ENCODE results near the gene UBXN7.
"Not testable (repeated sequence)": the region's sequence is repeated elsewhere in the genome, so short reads cannot be mapped to it uniquely, and the experiment has no call there.

Gene UBXN7

DNA sequence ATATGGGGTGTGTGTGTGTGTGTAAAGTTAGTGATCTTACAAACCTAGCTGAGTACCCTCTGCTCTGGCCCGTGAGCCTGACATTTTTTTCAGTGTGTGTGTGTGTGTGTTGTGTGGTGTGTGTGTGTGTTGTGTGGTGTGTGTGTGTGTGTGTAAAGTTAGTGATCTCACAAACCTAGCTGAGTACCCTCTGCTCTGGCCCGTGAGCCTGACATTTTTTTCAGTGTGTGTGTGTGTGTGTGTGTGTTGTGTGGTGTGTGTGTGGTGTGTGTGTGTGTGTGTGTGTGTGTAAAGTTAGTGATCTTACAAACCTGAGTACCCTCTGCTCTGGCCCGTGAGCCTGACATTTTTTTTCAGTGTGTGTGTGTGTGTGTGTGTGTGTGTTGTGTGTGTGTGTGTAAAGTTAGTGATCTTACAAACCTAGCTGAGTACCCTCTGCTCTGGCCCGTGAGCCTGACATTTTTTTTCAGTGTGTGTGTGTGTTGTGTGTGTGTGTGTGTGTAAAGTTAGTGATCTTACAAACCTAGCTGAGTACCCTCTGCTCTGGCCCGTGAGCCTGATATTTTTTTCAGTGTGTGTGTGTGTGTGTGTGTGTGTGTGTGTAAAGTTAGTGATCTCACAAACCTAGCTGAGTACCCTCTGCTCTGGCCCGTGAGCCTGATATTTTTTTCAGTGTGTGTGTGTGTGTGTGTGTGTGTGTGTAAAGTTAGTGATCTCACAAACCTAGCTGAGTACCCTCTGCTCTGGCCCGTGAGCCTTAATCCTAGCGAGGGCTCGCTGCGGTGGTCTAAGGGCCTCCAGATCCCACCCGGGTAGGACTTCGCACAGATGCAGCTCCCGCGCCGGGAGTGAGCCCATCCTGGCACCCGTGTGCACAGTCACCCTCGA is 115.2 kb downstream of the UBXN7 start:
- H3K27me3 ChIP-seq (ENCODE audit: control insufficient read depth, insufficient read depth, low read length); H3K4me1 ChIP-seq (ENCODE audit: control insufficient read depth, insufficient read depth, low read length); H3K36me3 ChIP-seq (ENCODE audit: control insufficient read depth, insufficient read depth, low read length); H3K9me3 ChIP-seq (ENCODE audit: control insufficient read depth, insufficient read depth, low read depth, low read length): not testable (repeated sequence)
- peak overlapping the region; percentile 99 for H3K4me3 ChIP-seq (ENCODE audit: low read depth, low read length)
- H3K9ac ChIP-seq (ENCODE audit: low read length) = peak overlapping the region; percentile 98
- peak overlapping the region; percentile 76; the same call in 1 of the 2 replicates for H3K27ac ChIP-seq (ENCODE audit: low read depth, low read length)

DNA sequence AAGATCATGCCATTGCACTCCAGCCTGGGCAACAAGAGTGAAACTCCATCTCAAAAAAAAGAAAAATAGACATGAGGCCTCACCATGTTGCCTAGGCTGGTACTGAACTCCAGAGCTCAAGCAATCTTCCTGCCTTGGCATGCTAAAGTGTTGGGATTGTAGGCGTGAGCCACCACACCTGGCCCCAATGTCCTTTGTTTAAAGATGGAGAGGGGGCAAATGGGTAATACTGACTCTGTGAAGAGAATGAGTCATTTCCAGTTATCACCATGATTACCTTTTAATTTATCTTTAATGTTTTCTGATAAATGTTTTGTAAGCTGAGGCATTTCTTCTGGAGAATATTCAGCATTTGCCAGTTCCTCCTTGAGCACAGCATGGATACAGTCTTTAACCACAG is 116.4 kb downstream of the UBXN7 start:
- H3K27ac ChIP-seq (ENCODE audit: low read depth, low read length) = no peak overlapping the region
- no peak overlapping the region for H3K4me3 ChIP-seq (ENCODE audit: low read depth, low read length)
- no peaks in the 10 kb centered on the region for H3K9me3 ChIP-seq (ENCODE audit: control insufficient read depth, insufficient read depth, low read depth, low read length)
- H3K9ac ChIP-seq (ENCODE audit: low read length) = no peak overlapping the region
- H3K4me1 ChIP-seq (ENCODE audit: control insufficient read depth, insufficient read depth, low read length) = peaks cover 3% of the 10 kb centered on the region; the same call in 1 of the 2 replicates
- H3K27me3 ChIP-seq (ENCODE audit: control insufficient read depth, insufficient read depth, low read length) = no peaks in the 10 kb centered on the region
- H3K36me3 ChIP-seq (ENCODE audit: control insufficient read depth, insufficient read depth, low read length) = no peaks in the 10 kb centered on the region; the same call in 1 of the 2 replicates

DNA sequence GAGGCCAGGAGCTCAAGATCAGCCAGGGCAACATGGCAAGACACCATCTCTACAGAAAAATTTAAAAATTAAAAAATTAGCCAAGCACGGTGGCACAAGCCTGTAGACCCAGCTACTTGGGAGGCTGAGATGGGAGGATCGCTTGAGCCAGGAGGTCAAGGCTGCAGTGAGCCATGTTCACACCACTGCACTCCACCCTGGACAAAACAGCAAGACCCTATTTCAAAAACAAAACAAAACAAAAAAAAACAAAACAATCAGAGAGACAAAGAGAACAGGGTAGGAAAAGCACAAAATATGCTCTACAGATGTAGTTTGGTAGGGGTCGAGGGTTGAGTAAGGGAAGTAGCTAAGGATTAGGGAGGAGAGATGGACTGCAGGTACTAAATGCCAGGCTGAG is 117.6 kb downstream of the UBXN7 start:
- Histone ChIP-seq H3K36me3 (ENCODE audit: control insufficient read depth, insufficient read depth, low read length) (no peaks in the 10 kb centered on the region; the same call in 1 of the 2 replicates), H3K9me3 (ENCODE audit: control insufficient read depth, insufficient read depth, low read depth, low read length) (no peaks in the 10 kb centered on the region), H3K27ac (ENCODE audit: low read depth, low read length) (no peak overlapping the region), H3K9ac (ENCODE audit: low read length) (no peak overlapping the region), H3K4me3 (ENCODE audit: low read depth, low read length) (no peak overlapping the region), H3K4me1 (ENCODE audit: control insufficient read depth, insufficient read depth, low read length) (no peaks in the 10 kb centered on the region), H3K27me3 (ENCODE audit: control insufficient read depth, insufficient read depth, low read length) (no peaks in the 10 kb centered on the region)

DNA sequence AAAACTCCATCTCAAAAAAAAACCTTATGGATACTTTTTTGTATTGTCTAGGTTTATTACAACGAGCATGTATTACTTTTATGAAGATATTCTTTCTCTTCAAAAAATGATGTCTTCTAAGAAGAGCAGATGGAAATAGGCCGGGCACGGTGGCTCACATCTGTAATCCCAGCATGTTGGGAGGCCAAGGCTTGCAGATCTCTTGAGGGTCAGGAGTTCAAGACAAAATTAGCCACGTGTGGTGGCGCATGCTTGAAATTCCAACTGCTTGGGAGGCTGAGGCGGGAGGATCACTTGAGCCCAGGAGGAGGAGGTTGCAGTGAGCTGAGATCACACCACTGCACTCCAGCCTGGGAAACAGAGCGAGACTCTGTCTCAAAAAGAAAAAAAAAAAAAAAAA is 118.1 kb downstream of the UBXN7 start:
- H3K27me3 ChIP-seq (ENCODE audit: control insufficient read depth, insufficient read depth, low read length); H3K9me3 ChIP-seq (ENCODE audit: control insufficient read depth, insufficient read depth, low read depth, low read length); H3K4me3 ChIP-seq (ENCODE audit: low read depth, low read length); H3K36me3 ChIP-seq (ENCODE audit: control insufficient read depth, insufficient read depth, low read length); H3K27ac ChIP-seq (ENCODE audit: low read depth, low read length); H3K4me1 ChIP-seq (ENCODE audit: control insufficient read depth, insufficient read depth, low read length); H3K9ac ChIP-seq (ENCODE audit: low read length): not testable (repeated sequence)

DNA sequence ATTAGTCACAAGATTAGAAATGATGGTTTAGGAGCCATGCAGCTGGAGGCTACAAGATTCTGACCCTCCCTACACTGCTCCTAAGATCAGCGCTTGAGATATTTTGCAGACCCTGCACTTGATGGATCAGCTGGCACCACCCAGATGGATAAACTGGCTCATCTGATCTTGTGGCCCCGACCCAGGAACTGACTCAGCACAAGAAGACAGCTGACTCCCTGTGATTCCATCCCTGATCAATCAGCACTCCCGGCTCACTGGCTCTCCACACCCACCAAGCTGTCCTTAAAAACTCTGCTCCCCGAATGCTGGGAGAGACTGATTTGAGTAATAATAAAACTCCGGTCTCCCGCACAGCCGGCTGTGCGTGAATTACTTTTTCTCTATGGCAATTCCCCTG is 129.3 kb downstream of the UBXN7 start:
- not testable (repeated sequence) for H3K27ac ChIP-seq (ENCODE audit: low read depth, low read length); H3K4me3 ChIP-seq (ENCODE audit: low read depth, low read length); H3K4me1 ChIP-seq (ENCODE audit: control insufficient read depth, insufficient read depth, low read length); H3K27me3 ChIP-seq (ENCODE audit: control insufficient read depth, insufficient read depth, low read length); H3K9ac ChIP-seq (ENCODE audit: low read length); H3K9me3 ChIP-seq (ENCODE audit: control insufficient read depth, insufficient read depth, low read depth, low read length)
- H3K36me3 ChIP-seq (ENCODE audit: control insufficient read depth, insufficient read depth, low read length) = peaks cover 18% of the 10 kb centered on the region

DNA sequence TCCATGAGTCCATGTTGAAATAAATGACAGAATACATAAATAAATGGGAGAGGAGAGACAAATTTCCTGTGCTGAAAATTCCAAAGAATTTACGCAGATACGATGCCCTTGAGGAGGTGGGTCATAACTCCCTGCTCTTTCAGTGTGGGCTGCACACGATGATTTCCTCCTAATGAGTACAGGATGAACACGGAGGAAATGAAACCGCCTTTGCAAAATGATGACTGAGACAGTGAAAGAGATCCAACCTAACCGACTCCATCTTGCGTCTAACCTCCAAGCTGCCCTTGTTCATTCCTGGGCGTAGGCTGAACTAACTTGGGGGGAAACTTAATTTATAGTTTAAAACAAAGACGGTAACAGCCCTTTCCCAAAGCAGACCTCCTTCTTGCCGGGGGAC is 129.7 kb downstream of the UBXN7 start:
- not testable (repeated sequence) for H3K4me1 ChIP-seq (ENCODE audit: control insufficient read depth, insufficient read depth, low read length); H3K27me3 ChIP-seq (ENCODE audit: control insufficient read depth, insufficient read depth, low read length); H3K4me3 ChIP-seq (ENCODE audit: low read depth, low read length); H3K9ac ChIP-seq (ENCODE audit: low read length); H3K9me3 ChIP-seq (ENCODE audit: control insufficient read depth, insufficient read depth, low read depth, low read length); H3K27ac ChIP-seq (ENCODE audit: low read depth, low read length)
- peaks cover 18% of the 10 kb centered on the region for H3K36me3 ChIP-seq (ENCODE audit: control insufficient read depth, insufficient read depth, low read length)

DNA sequence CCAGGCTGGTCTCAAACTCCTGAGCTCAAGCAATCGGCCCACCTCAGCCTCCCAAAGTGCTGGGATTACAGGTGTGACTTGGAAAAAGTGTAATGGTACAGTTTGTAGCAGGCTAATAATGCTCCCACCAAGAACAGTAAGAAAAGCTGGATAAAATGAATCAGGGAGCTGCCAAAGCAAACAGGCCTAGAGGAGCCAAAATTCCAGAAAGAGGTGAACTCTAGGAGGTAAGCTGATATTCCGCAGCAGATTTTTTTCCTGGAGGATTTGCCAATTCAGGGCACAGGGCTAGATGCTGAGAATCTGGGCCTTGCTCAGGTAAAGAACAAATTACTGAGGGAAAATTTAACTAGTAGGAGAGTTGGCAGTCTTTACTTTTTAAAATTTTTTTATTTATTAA is 133.7 kb downstream of the UBXN7 start:
- Histone ChIP-seq H3K27ac (ENCODE audit: low read depth, low read length) (no peak overlapping the region), H3K4me1 (ENCODE audit: control insufficient read depth, insufficient read depth, low read length) (no peaks in the 10 kb centered on the region), H3K9me3 (ENCODE audit: control insufficient read depth, insufficient read depth, low read depth, low read length) (no peaks in the 10 kb centered on the region), H3K9ac (ENCODE audit: low read length) (no peak overlapping the region), H3K27me3 (ENCODE audit: control insufficient read depth, insufficient read depth, low read length) (no peaks in the 10 kb centered on the region), H3K4me3 (ENCODE audit: low read depth, low read length) (no peak overlapping the region), H3K36me3 (ENCODE audit: control insufficient read depth, insufficient read depth, low read length) (peaks cover 17% of the 10 kb centered on the region)

All from HUES6 (cell line).